ENCODE measurements around the gene IL1RAP. TPM values are rescaled to one million over a fixed set of nuclear protein-coding genes. Genes with fewer than 3 reads are reported as not detected.

The IL1RAP gene
- total and polyA plus RNA-seq, 9 of the 15 experiments (the other 6 are each of a cell fraction or from before 2014, with no cell fraction given): 0.23 to 1.8 (median 0.88) TPM

- TF ChIP-seq DNMT1 (IDR thresholded peaks at IDR 0.05): no peak
- TF ChIP-seq CBX8 (IDR thresholded peaks at IDR 0.05; ENCODE audit: borderline replicate concordance, extremely low read depth, low read depth, low read length, poor library complexity, severe bottlenecking): no peak
Measured at GRCh38 chr3:190577225-190577624, 63.3 kb downstream of the IL1RAP start (continued).

GRCh38 chr3:190579514-190580137 lies 65.7 kb downstream of the IL1RAP start:
- H3K27me3 ChIP-seq (ENCODE audit: control insufficient read depth in 2 of 2, insufficient read depth in 2 of 2, low read length in 2 of 2): no peaks in the 10 kb centered on the region
- BruUV-seq (replicated peaks): no TSS peak
- no peak overlapping the region for H3K9ac ChIP-seq (ENCODE audit: insufficient read depth in 1 of 2, low read depth in 2 of 2, low read length in 2 of 2)
- FAIRE-seq (no peak), ATAC-seq (no peak), DNase-seq (ENCODE audit: extremely low read depth in 1 of 4, low spot score in 3 of 4) (no peak)
- H3K4me3 ChIP-seq: no peak overlapping the region
- no peaks in the 10 kb centered on the region for H4K20me1 ChIP-seq (replicated peaks; ENCODE audit: control insufficient read depth, insufficient read depth, low read length)
- no peaks in the 10 kb centered on the region for H3K9me3 ChIP-seq (replicated peaks; ENCODE audit: control insufficient read depth, insufficient read depth, low read depth, low read length)
- ChIA-PET POLR2A (no interaction called here), CTCF (ENCODE audit: low intra/inter-chr PET ratio) (no interaction called here)
- no peaks in the 10 kb centered on the region for H3K36me3 ChIP-seq (ENCODE audit: control insufficient read depth, insufficient read depth, low read length)
- in situ Hi-C loops (cut with MboI): no loop called here
- H3K4me2 ChIP-seq (ENCODE audit: insufficient read depth, low read length): no peak overlapping the region
- no peaks in the 10 kb centered on the region for H3K9me1 ChIP-seq (ENCODE audit: control insufficient read depth, insufficient read depth, low read length)
- no peak overlapping the region for H3K27ac ChIP-seq (ENCODE audit: extremely low read depth, low read depth, low read length)
- H3K79me2 ChIP-seq (ENCODE audit: control insufficient read depth, insufficient read depth, low read length): no peaks in the 10 kb centered on the region
- 4% methylated on average over 3 of the region's 3 CpGs for WGBS (ENCODE audit: insufficient coverage, low coverage, missing lambda C conversion rate)
- intact Hi-C loops (cut with micrococcal nuclease): no loop called here
- no peak overlapping the region for H2AFZ ChIP-seq (ENCODE audit: low read depth, low read length)
- TF ChIP-seq ZNF217 (CRISPR knock-in tag; IDR thresholded peaks at IDR 0.05) (no peak), CTBP1 (IDR thresholded peaks at IDR 0.05; ENCODE audit: borderline replicate concordance) (no peak), ZC3H11A (IDR thresholded peaks at IDR 0.05; ENCODE audit: low read depth, low read length) (no peak), TGIF2 (CRISPR knock-in tag; IDR thresholded peaks at IDR 0.05) (no peak), TRIM24 (IDR thresholded peaks at IDR 0.05) (no peak), MTF1 (CRISPR knock-in tag; IDR thresholded peaks at IDR 0.05; ENCODE audit: borderline replicate concordance) (no peak)
- no peaks in the 10 kb centered on the region for H3K4me1 ChIP-seq (replicated peaks in 1 of 2; ENCODE audit: control insufficient read depth in 2 of 2, insufficient read depth in 2 of 2, low read length in 2 of 2)
